HCT116 (cell line): ENCODE data around the gene CCSAP. TPM values are rescaled to one million over a fixed set of nuclear protein-coding genes. Genes with fewer than 3 reads are reported as not detected.

Experiments
- ATAC-seq: fragments of 200-7000 bp; cut with Tn5 transposase; 2 replicates; pipeline ENCODE4 v1.9.1; 2020; ENCODE audit warnings: mild to moderate bottlenecking, moderate library complexity
- BruUV-seq: library from RNA; stranded (reverse); fragments of 400-500 nt; replicated peaks from 2 replicates; lab custom pipeline; 2021; lab: Mats Ljungman, UMichigan
- CTCF ChIA-PET: fragments of 300-600 bp; sonication (Branson Sonifier 250); formaldehyde crosslinking; loops from one replicate; lab custom pipeline; 2021; ENCODE audit warnings: antibody characterized with exemption; lab: Charles Lee
- POLR2A ChIA-PET: fragments of 300-600, 350-600 bp; sonication (Branson Sonifier 250); formaldehyde crosslinking; loops from one replicate; lab custom pipeline; 2021; ENCODE audit warnings: antibody characterized with exemption; lab: Charles Lee
- RAD21 ChIA-PET, 2 experiments: fragments of 300-600 bp; sonication (Branson Sonifier 250); formaldehyde crosslinking; loops; one replicate each; lab custom pipeline; 2023; ENCODE audit warnings: low total read pairs in 2 of 2; ENCODE audit not compliant: uncharacterized antibody in 2 of 2, unreplicated experiment in 2 of 2, low non-redundant PET in 1 of 2; lab: Charles Lee
- DNase-seq: peaks from one replicate; pipeline ENCODE4 v3.0.0-alpha.2; 2010; ENCODE audit warnings: low read depth, low spot score
- H2AFZ ChIP-seq: fragments of 200-600 bp; shearing (Covaris generic), sonication (generic); 2 replicates; pipeline ENCODE4 v1.6.1; 2017; ENCODE audit warnings: low read depth, mixed run types, mixed read lengths, antibody characterized with exemption, low read length; ENCODE audit not compliant: poor library complexity, severe bottlenecking
- H3K27ac ChIP-seq: 2 replicates; pipeline ENCODE4 v1.5.1; 2012; ENCODE audit warnings: low read depth, low read length
- H3K27me3 ChIP-seq: fragments of 200-600 bp; sonication (generic); 2 replicates; pipeline ENCODE4 v1.6.1; 2016; ENCODE audit warnings: mixed run types, low read length, mixed read lengths; ENCODE audit not compliant: insufficient read depth
- H3K36me3 ChIP-seq, 2 experiments: fragments of 200-500 bp in 1 of 2; fragments of 200-600 bp in 1 of 2; sonication (Bioruptor generic) in 1 of 2; sonication (generic) in 1 of 2; 2 replicates each; pipeline versions ENCODE4 v1.5.1 to v1.6.1; 2014 to 2016; ENCODE audit warnings: low read length in 2 of 2, inconsistent platforms in 1 of 2, mixed read lengths in 1 of 2, mixed run types in 1 of 2; ENCODE audit not compliant: insufficient read depth in 2 of 2, control insufficient read depth in 1 of 2
- H3K4me1 ChIP-seq, 2 experiments: fragments of 200-600 bp in 1 of 2; sonication (generic) in 1 of 2; 2 replicates each; pipeline versions ENCODE4 v1.5.1 to v1.6.1; 2012 to 2017; ENCODE audit warnings: low read length in 2 of 2, inconsistent platforms in 1 of 2, mild to moderate bottlenecking in 1 of 2, mixed read lengths in 1 of 2, mixed run types in 1 of 2, moderate library complexity in 1 of 2; ENCODE audit not compliant: insufficient read depth in 2 of 2, control insufficient read depth in 1 of 2
- H3K4me2 ChIP-seq: fragments of 200-600 bp; sonication (generic); 2 replicates; pipeline ENCODE4 v1.6.1; 2017; ENCODE audit warnings: mixed run types, low read length, mixed read lengths
- H3K4me3 ChIP-seq, 2 experiments: fragments of 200-600 bp in 1 of 2; sonication (generic) in 1 of 2; replicated peaks in 1 of 2; 2 replicates each; pipeline ENCODE4 v1.5.1; 2011 to 2016; ENCODE audit warnings: low read length in 2 of 2, control low read depth in 1 of 2, low read depth in 1 of 2, mild to moderate bottlenecking in 1 of 2, mixed read lengths in 1 of 2, mixed run types in 1 of 2
- H3K79me2 ChIP-seq: fragments of 200-600 bp; sonication (generic); 2 replicates; pipeline ENCODE4 v1.6.1; 2017; ENCODE audit warnings: mild to moderate bottlenecking, mixed run types, low read length, moderate library complexity, mixed read lengths; ENCODE audit not compliant: insufficient read depth
- H3K9ac ChIP-seq: fragments of 200-600 bp; sonication (generic); 2 replicates; pipeline ENCODE4 v1.6.1; 2016; ENCODE audit warnings: low read length, mixed read lengths
- H3K9me2 ChIP-seq: fragments of 200-600 bp; sonication (generic), shearing (Covaris generic); 2 replicates; pipeline ENCODE4 v1.6.1; 2017; ENCODE audit warnings: mixed run types, mild to moderate bottlenecking, moderate library complexity; ENCODE audit not compliant: insufficient read depth
- H3K9me3 ChIP-seq, 2 experiments: fragments of 200-500 bp in 1 of 2; fragments of 200-600 bp in 1 of 2; sonication (Bioruptor generic) in 1 of 2; sonication (generic) in 1 of 2; 2 replicates each; pipeline ENCODE4 v1.6.1; 2014 to 2017; ENCODE audit warnings: low read length in 2 of 2, mixed read lengths in 2 of 2, inconsistent platforms in 1 of 2, low read depth in 1 of 2, mild to moderate bottlenecking in 1 of 2, mixed run types in 1 of 2, moderate library complexity in 1 of 2; ENCODE audit not compliant: control insufficient read depth in 1 of 2, insufficient read depth in 1 of 2
- H4K20me1 ChIP-seq: fragments of 200-600 bp; sonication (generic), shearing (Covaris generic); 2 replicates; pipeline ENCODE4 v1.6.1; 2017; ENCODE audit warnings: mixed run types, mild to moderate bottlenecking, moderate library complexity; ENCODE audit not compliant: insufficient read depth
- ATF3 ChIP-seq: IDR thresholded peaks from 2 replicates; pipeline ENCODE4 v1.6.1; 2012
- EGR1 ChIP-seq: IDR thresholded peaks from 2 replicates; pipeline ENCODE4 v1.6.1; 2012; ENCODE audit warnings: low read depth
- ELF1 ChIP-seq: IDR thresholded peaks from 2 replicates; pipeline ENCODE4 v1.6.1; 2012; ENCODE audit warnings: low read depth, borderline replicate concordance
- EZH2 ChIP-seq: fragments of 200-600 bp; sonication (generic); IDR thresholded peaks from 2 replicates; pipeline ENCODE4 v1.6.1; 2017; ENCODE audit warnings: antibody characterized with exemption, mixed run types
- POLR2AphosphoS5 ChIP-seq: IDR thresholded peaks from 2 replicates; pipeline ENCODE4 v1.6.1; 2011; ENCODE audit warnings: mild to moderate bottlenecking, low read depth, low read length, moderate library complexity
- RAD21 ChIP-seq: IDR thresholded peaks from 2 replicates; pipeline ENCODE4 v1.6.1; 2012; ENCODE audit warnings: low read depth, mild to moderate bottlenecking
- SRF ChIP-seq: IDR thresholded peaks from 2 replicates; pipeline ENCODE4 v1.6.1; 2012; ENCODE audit warnings: low read depth
- TCF7L2 ChIP-seq: IDR thresholded peaks from 2 replicates; pipeline ENCODE4 v1.7.0; 2011; ENCODE audit warnings: borderline replicate concordance, inconsistent platforms; ENCODE audit not compliant: insufficient read depth, insufficient read length; ENCODE audit errors: extremely low read depth
- YY1 ChIP-seq: IDR thresholded peaks from 2 replicates; pipeline ENCODE4 v1.6.1; 2011; ENCODE audit warnings: low read length, low read depth, moderate library complexity, mild to moderate bottlenecking; ENCODE audit not compliant: insufficient replicate concordance; ENCODE audit errors: extremely low read depth
- ZFX ChIP-seq: fragments of 450-650 bp; IDR thresholded peaks from 2 replicates; pipeline ENCODE4 v1.6.1; 2017
- ZNF274 ChIP-seq: fragments of 200-500 bp; sonication (Bioruptor generic); IDR thresholded peaks from 2 replicates; pipeline ENCODE4 v1.6.1; 2014; ENCODE audit warnings: mild to moderate bottlenecking, low read depth, low read length, inconsistent platforms
- intact Hi-C: fragments of 100-400 bp; cut with micrococcal nuclease; formaldehyde crosslinking; loops from 2 replicates; pipeline ENCODE4 v1.10.0; 2022
- total RNA-seq: library from RNA; stranded (reverse); gene quantifications from one replicate; pipeline ENCODE4 v1.2.1, GENCODE V29; 2021; ENCODE audit not compliant: unreplicated experiment
- TF ChIP-seq, protein P1 (sequence below), 3 experiments: fragments of 200-600 bp in 1 of 3; sonication (generic) in 1 of 3; IDR thresholded peaks in 2 of 3; conservative IDR thresholded peaks in 1 of 3; 2 replicates each; pipeline ENCODE4 v1.5.1; 2012 to 2017; ENCODE audit warnings: low read depth in 2 of 3, low read length in 2 of 3, antibody characterized with exemption in 1 of 3, borderline replicate concordance in 1 of 3, control low read depth in 1 of 3, mild to moderate bottlenecking in 1 of 3, mixed read lengths in 1 of 3, mixed run types in 1 of 3, moderate library complexity in 1 of 3; ENCODE audit not compliant: insufficient read depth in 1 of 3
- TF ChIP-seq, protein P2 (sequence below): IDR thresholded peaks from 2 replicates; pipeline ENCODE4 v1.6.1; 2012

CCSAP gene
- total RNA-seq, 1 experiment from 2014 or later = 10.9 TPM

- Histone ChIP-seq H3K9me3 (no peaks in the 10 kb centered on the region), H2AFZ (no peak overlapping the region), H3K27ac (no peak overlapping the region), H3K9ac (no peak overlapping the region), H3K4me3 (no peak overlapping the region), H3K79me2 (no peaks in the 10 kb centered on the region), H3K9me2 (no peaks in the 10 kb centered on the region), H4K20me1 (no peaks in the 10 kb centered on the region), H3K4me2 (no peak overlapping the region), H3K27me3 (no peaks in the 10 kb centered on the region), H3K4me1 (no peaks in the 10 kb centered on the region), H3K36me3 (peaks cover 7 to 17% of the 10 kb centered on the region in 2 experiments; a peak in 2 of 4 replicates)
- RAD21 ChIA-PET = no interaction called here
- CTCF ChIA-PET = no interaction called here
- DNase-seq (no peak), ATAC-seq (no peak)
- POLR2A ChIA-PET = no interaction called here
- BruUV-seq = no TSS peak
- TF ChIP-seq ATF3 (no peak), YY1 (no peak), EGR1 (no peak), RAD21 (no peak), TCF7L2 (no peak), SRF (no peak), ZNF274 (no peak), POLR2AphosphoS5 (no peak), ELF1 (no peak), ZFX (no peak), EZH2 (no peak)
- TF ChIP-seq, protein P1, sequence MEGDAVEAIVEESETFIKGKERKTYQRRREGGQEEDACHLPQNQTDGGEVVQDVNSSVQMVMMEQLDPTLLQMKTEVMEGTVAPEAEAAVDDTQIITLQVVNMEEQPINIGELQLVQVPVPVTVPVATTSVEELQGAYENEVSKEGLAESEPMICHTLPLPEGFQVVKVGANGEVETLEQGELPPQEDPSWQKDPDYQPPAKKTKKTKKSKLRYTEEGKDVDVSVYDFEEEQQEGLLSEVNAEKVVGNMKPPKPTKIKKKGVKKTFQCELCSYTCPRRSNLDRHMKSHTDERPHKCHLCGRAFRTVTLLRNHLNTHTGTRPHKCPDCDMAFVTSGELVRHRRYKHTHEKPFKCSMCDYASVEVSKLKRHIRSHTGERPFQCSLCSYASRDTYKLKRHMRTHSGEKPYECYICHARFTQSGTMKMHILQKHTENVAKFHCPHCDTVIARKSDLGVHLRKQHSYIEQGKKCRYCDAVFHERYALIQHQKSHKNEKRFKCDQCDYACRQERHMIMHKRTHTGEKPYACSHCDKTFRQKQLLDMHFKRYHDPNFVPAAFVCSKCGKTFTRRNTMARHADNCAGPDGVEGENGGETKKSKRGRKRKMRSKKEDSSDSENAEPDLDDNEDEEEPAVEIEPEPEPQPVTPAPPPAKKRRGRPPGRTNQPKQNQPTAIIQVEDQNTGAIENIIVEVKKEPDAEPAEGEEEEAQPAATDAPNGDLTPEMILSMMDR (IDR thresholded peaks at IDR 0.05 in 2 of 3, conservative IDR thresholded peaks at IDR 0.05 in 1 of 3; ENCODE audit: borderline replicate concordance in 1 of 3, insufficient read depth in 1 of 3, low read depth in 2 of 3, low read length in 2 of 3) = no peak
- TF ChIP-seq, protein P2, sequence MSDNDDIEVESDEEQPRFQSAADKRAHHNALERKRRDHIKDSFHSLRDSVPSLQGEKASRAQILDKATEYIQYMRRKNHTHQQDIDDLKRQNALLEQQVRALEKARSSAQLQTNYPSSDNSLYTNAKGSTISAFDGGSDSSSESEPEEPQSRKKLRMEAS = no peak
- intact Hi-C loops = no loop called here
These were observed 16.9 kb downstream of the CCSAP start for GRCh38 chr1:229325853-229326487.
